Measurements from ENCODE around the gene MARCHF2.
"Not testable (repeated sequence)": the region's sequence is repeated elsewhere in the genome, so short reads cannot be mapped to it uniquely, and the experiment has no call there.

Gene MARCHF2

GRCh38 chr19:8410718-8411117 is 2.4 kb upstream of the MARCHF2 start:
- DNase-seq (ENCODE audit: low read depth), result not testable (repeated sequence)

- DNase-seq (ENCODE audit: low read depth), result no peak
Measured at GRCh38 chr19:8413629-8413995, 507 bp downstream of the MARCHF2 start.

- DNase-seq (ENCODE audit: low read depth), result no peak
Measured at GRCh38 chr19:8416796-8417195, 3.7 kb downstream of the MARCHF2 start.

- DNase-seq (ENCODE audit: low read depth), result no peak
Measured at GRCh38 chr19:8421484-8422461, 8.7 kb downstream of the MARCHF2 start.

GRCh38 chr19:8423817-8424223 is 10.7 kb downstream of the MARCHF2 start:
- no peak for DNase-seq (ENCODE audit: low read depth)

- not testable (repeated sequence) for DNase-seq (ENCODE audit: low read depth)
Measured at GRCh38 chr19:8425331-8425730, 12.2 kb downstream of the MARCHF2 start.

GRCh38 chr19:8426283-8426682 is 13.2 kb downstream of the MARCHF2 start:
- no peak for DNase-seq (ENCODE audit: low read depth)

GRCh38 chr19:8429044-8429443 is 15.9 kb downstream of the MARCHF2 start:
- DNase-seq (ENCODE audit: low read depth), result no peak

GRCh38 chr19:8429826-8430225 is 16.7 kb downstream of the MARCHF2 start:
- DNase-seq (ENCODE audit: low read depth), result no peak

GRCh38 chr19:8430650-8431049 is 17.5 kb downstream of the MARCHF2 start:
- DNase-seq (ENCODE audit: low read depth), result no peak

- no peak for DNase-seq (ENCODE audit: low read depth)
Measured at GRCh38 chr19:8438236-8438635, 25.1 kb downstream of the MARCHF2 start.

GRCh38 chr19:8441725-8442544 is 28.8 kb downstream of the MARCHF2 start:
- no peak for DNase-seq (ENCODE audit: low read depth)

GRCh38 chr19:8444140-8444676 is 31.1 kb downstream of the MARCHF2 start:
- DNase-seq (ENCODE audit: low read depth), result not testable (repeated sequence)

- peak; percentile 100 for DNase-seq (ENCODE audit: low read depth)
Measured at GRCh38 chr19:8444677-8445487, 31.8 kb downstream of the MARCHF2 start, which contains the start of gene HNRNPM. Gene HNRNPM, plus strand, starts transcription at chr19:8444975. Its CDS starts 24 bp downstream, at chr19:8444999.

- no peak for DNase-seq (ENCODE audit: low read depth)
Measured at GRCh38 chr19:8445488-8446001, 32.4 kb downstream of the MARCHF2 start.

- no peak for DNase-seq (ENCODE audit: low read depth)
Measured at GRCh38 chr19:8446061-8446709, 33.1 kb downstream of the MARCHF2 start.

- no peak for DNase-seq (ENCODE audit: low read depth)
Measured at GRCh38 chr19:8449830-8450229, 36.7 kb downstream of the MARCHF2 start.

GRCh38 chr19:8451377-8451776 is 38.3 kb downstream of the MARCHF2 start:
- DNase-seq (ENCODE audit: low read depth), result no peak

- DNase-seq (ENCODE audit: low read depth), result no peak
Measured at GRCh38 chr19:8451885-8452284, 38.8 kb downstream of the MARCHF2 start.

- no peak for DNase-seq (ENCODE audit: low read depth)
Measured at GRCh38 chr19:8452446-8453123, 39.5 kb downstream of the MARCHF2 start.

All from stimulated activated CD8-positive, alpha-beta memory T cell treated with anti-CD3 and anti-CD28 coated beads, Interleukin-15, amount 100 ng/mL, for 1 hour (primary cell).